HG03060 (cell line): ENCODE data around the gene CABLES2.

ENCODE experiments used
- ATAC-seq: cut with Tn5 transposase; IDR thresholded peaks from one replicate; pipeline ENCODE4 v1.9.1; 2021; ENCODE audit warnings: low read depth, moderate number of reproducible peaks; ENCODE audit not compliant: unreplicated experiment

CABLES2 gene

DNA sequence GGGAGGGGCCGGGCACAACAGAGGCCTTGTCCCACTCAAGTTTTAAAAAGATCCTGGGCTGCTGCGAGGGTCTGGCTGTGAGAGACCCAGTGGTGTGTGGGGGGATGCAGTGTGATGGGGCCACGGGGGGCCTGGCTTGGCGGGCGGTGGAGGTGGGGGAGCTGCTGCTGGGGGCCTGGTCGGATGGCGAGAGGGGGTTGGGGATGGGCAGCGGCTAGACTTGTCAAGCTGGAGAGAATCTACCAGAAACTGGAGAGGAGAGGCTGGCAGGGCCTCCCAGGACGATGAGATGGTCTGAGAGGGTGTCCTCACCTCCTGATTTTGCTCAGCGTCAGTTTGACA lies 15.0 kb downstream of the CABLES2 start:
- ATAC-seq = no peak

DNA sequence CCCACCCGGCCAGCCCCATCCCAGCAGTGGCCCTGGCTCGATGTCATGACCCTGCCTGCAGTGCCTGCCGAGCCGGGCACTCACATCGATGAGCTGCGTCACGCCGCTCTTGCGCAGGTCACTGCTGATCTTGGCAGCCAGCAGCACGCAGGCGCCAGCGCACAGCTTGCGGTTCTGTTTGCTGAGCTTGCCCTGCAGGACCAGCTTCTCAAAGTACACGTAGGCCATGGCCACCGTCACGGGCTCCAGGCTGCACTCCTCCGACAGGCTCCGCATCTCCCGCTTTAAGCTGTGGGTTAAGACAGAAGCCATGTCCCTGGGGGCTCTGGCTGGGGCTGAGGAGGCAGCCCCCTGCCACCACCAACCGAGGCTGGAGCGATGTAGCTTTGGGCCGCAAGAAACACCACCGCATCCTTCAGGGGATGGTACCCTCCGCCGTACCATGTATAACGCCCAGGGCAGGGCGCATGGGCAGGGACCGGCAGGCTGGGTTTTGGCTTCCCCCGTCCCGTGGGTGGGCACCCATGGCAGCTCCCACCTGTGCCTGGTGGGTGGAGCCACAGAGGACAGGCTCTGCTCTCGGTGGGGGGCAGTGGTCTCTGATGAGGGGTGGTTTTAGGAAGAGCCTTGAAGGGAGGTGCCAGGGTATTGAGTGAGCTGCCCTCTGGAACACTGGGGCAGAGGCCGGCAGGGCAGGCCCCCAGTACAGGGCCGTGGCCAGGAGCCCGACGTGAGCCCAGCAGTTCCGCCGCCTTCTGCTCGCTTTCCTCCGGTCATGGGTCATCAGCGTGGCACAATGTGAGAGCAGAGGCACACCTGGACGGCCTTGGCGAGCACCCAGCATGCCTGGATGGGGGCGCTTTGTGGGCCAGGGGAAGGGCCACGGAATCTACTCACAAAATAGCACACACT lies 15.7 kb downstream of the CABLES2 start:
- ATAC-seq = no peak

GRCh38 chr20:62390317-62391164 lies 16.5 kb downstream of the CABLES2 start:
- ATAC-seq = no peak

GRCh38 chr20:62389601-62390087 lies 17.4 kb downstream of the CABLES2 start:
- no peak for ATAC-seq

- ATAC-seq = no peak
Observed at GRCh38 chr20:62388839-62389600, 18.1 kb downstream of the CABLES2 start.

- no peak for ATAC-seq
Observed at GRCh38 chr20:62387933-62388635, 19.0 kb downstream of the CABLES2 start.

- ATAC-seq = no peak
Observed at GRCh38 chr20:62387219-62387913, 19.7 kb downstream of the CABLES2 start.

DNA sequence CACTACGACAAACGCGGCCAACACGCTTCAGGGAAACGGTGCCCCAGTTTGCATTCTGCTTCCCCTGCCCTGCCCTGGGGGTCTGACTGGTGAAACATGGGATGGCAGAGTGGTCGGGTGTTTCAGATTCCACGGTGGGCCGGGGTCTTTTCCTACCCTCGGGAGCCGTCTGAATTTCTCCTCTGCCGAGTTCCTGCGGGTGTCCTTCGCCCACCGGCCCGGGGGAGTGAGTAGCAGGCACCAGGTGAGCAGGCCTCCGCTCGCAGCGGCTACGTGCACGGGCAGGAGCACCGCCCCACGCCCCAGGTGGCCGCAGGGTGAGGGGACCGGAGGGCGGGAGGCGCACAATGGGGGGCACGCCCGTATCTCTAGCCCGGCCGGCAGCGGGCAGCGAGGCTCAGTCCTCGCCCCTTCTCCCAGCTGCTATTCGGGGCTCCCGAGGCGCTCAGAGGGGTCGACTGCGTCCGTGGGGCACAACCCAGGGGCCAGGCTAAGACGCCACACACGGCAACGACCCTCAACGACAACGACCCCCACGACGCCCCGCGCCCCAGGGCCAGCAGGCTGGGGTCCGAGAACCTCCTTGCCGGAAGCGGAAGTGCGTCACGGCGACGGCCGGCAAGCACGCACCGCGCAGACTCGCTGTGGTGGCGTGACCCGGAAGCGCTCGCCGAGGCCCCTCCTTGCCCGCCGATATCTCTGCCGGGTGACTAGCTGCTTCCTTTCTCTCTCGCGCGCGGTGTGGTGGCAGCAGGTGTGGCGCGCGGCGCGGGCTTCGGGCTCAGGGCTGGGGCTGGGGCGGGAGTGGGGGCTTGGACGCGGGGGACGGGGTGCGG lies 20.5 kb downstream of the CABLES2 start, which contains the start of gene RPS21:
Gene RPS21, plus strand, starts transcription at position 721 of the 836 bp plus-strand sequence. CDS start 236 bp downstream, outside the sequence.
- peak; percentile 72 for ATAC-seq

- no peak for ATAC-seq
Observed at GRCh38 chr20:62382306-62383198, 24.5 kb downstream of the CABLES2 start.

- ATAC-seq = no peak
Observed at GRCh38 chr20:62381842-62382241, 25.2 kb downstream of the CABLES2 start.

GRCh38 chr20:62381202-62381797 lies 25.8 kb downstream of the CABLES2 start:
- ATAC-seq = no peak

- ATAC-seq = no peak
Observed at GRCh38 chr20:62378215-62378614, 28.9 kb downstream of the CABLES2 start.

GRCh38 chr20:62377615-62378178 lies 29.4 kb downstream of the CABLES2 start:
- no peak for ATAC-seq

GRCh38 chr20:62377064-62377461 lies 30.0 kb downstream of the CABLES2 start:
- no peak for ATAC-seq

DNA sequence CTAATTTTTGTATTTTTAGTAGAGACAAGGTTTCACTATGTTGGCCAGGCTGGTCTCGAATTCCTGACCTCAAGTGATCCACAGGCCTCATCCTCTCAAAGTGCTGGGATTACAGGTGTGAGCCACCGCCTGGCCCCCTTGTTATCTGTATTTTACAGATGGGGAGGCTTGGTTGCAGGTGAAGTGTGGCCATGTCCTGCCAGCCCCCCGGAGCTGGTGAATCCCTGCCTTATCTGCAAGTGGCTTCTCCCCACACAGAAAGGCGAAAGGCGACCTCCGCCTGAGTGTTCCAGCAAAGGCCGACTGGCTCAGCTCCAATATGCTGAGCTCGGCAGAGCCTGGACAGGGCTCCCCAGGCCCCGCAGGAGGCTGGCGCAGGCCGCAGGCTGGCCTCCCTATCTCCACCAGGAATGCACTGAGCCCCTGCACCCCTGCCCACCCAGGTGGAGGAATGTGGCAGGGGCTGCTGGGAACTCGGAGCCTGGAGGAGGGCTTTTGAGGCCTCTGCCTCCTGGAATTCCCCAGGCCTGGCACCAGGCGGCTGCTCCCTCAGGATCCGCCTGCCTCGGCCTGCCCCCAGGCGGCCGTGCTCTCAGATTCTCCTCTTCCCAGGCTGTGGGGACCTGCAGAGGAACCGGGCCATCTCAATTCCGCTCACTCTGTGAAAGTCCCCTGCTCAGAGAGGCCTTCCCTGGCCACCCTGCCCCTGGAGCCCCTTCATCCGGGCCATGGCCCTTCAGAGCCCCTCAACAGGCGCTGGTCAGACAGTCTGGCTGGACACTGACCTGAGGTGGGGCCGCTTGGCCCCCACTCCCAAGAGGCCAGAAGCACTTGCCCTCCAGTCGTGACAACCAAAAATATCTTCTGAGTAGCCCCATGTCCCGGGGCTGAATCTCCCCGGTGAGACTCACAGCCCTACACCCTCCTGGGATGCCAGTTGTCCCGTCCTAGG lies 30.7 kb downstream of the CABLES2 start:
- no peak for ATAC-seq
